ENCODE data around the gene B3GNT8. TPM values are rescaled to one million over a fixed set of nuclear protein-coding genes. Genes with fewer than 3 reads are reported as not detected.
"Not testable (repeated sequence)": the region's sequence is repeated elsewhere in the genome, so short reads cannot be mapped to it uniquely, and the experiment has no call there.

Gene B3GNT8
- total RNA-seq, 2 donors from 2014 or later = 3.9 to 4.7 TPM

DNA sequence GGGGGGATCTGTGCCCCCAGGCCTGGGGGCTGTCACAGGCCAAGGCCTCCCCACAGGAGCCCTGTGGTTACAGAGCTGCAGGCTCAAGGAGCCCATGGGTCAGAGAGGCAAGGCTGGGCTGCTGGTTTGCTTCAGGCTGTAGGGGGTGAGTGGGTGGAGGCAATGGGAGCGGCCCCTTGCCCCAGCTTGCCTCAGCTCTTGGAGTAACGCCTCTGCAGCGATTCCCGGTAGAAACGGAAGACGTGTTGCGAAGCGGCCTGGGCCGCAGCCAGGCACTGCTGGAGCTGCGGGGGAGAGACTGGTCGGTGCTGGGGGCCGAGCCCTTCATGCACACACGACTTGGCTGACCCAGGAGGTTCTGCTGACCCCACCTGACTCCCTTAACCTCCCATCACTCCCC, 40.7 kb downstream of the B3GNT8 start:
- Mint-ChIP-seq H3K4me3 (no peak overlapping the region), H3K27me3 (ENCODE audit: insufficient read depth) (no peaks in the 10 kb centered on the region), H3K36me3 (ENCODE audit: low read depth) (peaks cover 21% of the 10 kb centered on the region), H3K27ac (no peak overlapping the region), H3K4me1 (no peaks in the 10 kb centered on the region), H3K9me3 (no peaks in the 10 kb centered on the region)
- Histone ChIP-seq H3K36me3 (ENCODE audit: control insufficient read depth, insufficient read depth, low read length) (peaks cover 9% of the 10 kb centered on the region), H3K4me1 (ENCODE audit: control insufficient read depth, insufficient read depth, low read length) (no peaks in the 10 kb centered on the region), H3K27me3 (ENCODE audit: control insufficient read depth, insufficient read depth, low read length, poor library complexity, severe bottlenecking) (no peaks in the 10 kb centered on the region), H3K9me3 (ENCODE audit: control insufficient read depth, low read length) (no peaks in the 10 kb centered on the region), H3K9ac (ENCODE audit: extremely low read depth, low read length, poor library complexity, severe bottlenecking) (no peak overlapping the region), H3K27ac (ENCODE audit: low read depth, low read length) (no peak overlapping the region), H3K4me3 (ENCODE audit: low read length) (no peak overlapping the region)
- 83 to 91% methylated on average over 2 to 13 of the region's 13 CpGs for WGBS, 2 experiments (ENCODE audit: insufficient coverage in 1 of 2, insufficient read length in 1 of 2)
- no peak for DNase-seq
- TF ChIP-seq, protein P1, sequence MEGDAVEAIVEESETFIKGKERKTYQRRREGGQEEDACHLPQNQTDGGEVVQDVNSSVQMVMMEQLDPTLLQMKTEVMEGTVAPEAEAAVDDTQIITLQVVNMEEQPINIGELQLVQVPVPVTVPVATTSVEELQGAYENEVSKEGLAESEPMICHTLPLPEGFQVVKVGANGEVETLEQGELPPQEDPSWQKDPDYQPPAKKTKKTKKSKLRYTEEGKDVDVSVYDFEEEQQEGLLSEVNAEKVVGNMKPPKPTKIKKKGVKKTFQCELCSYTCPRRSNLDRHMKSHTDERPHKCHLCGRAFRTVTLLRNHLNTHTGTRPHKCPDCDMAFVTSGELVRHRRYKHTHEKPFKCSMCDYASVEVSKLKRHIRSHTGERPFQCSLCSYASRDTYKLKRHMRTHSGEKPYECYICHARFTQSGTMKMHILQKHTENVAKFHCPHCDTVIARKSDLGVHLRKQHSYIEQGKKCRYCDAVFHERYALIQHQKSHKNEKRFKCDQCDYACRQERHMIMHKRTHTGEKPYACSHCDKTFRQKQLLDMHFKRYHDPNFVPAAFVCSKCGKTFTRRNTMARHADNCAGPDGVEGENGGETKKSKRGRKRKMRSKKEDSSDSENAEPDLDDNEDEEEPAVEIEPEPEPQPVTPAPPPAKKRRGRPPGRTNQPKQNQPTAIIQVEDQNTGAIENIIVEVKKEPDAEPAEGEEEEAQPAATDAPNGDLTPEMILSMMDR (conservative IDR thresholded peaks at IDR 0.05) = no peak

DNA sequence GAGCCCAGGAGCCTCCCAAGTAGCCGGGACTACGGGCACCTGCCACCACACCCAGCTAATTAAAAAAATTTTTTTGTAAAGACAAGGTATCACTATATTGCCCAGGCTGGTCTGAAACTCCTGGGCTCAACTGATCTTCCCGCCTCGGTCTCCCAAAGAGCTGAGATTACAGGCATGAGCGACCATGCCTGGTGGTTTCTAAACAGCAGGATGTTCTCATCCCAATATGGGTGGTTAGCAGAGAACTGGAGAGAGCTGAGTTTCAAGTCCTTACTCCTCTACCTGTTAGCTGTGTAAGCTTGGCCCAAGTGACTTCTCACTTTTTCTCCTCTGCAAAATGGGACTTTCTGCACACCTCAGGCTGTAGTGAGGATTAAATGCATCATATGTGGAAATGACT, 42.8 kb downstream of the B3GNT8 start:
- WGBS, 2 experiments (ENCODE audit: insufficient coverage in 1 of 2, insufficient read length in 1 of 2) = 91% methylated on average over 3 to 5 of the region's 5 CpGs
- TF ChIP-seq, protein P1 (conservative IDR thresholded peaks at IDR 0.05) = no peak
- Mint-ChIP-seq H3K27ac (no peak overlapping the region), H3K36me3 (ENCODE audit: low read depth) (peaks cover 8% of the 10 kb centered on the region), H3K9me3 (no peaks in the 10 kb centered on the region), H3K4me1 (no peaks in the 10 kb centered on the region), H3K4me3 (no peak overlapping the region), H3K27me3 (ENCODE audit: insufficient read depth) (no peaks in the 10 kb centered on the region)
- DNase-seq = no peak
- Histone ChIP-seq H3K27ac (ENCODE audit: low read depth, low read length) (no peak overlapping the region), H3K36me3 (ENCODE audit: control insufficient read depth, insufficient read depth, low read length) (no peaks in the 10 kb centered on the region), H3K9me3 (ENCODE audit: control insufficient read depth, low read length) (no peaks in the 10 kb centered on the region), H3K4me1 (ENCODE audit: control insufficient read depth, insufficient read depth, low read length) (no peaks in the 10 kb centered on the region), H3K4me3 (ENCODE audit: low read length) (no peak overlapping the region), H3K9ac (ENCODE audit: extremely low read depth, low read length, poor library complexity, severe bottlenecking) (no peak overlapping the region), H3K27me3 (ENCODE audit: control insufficient read depth, insufficient read depth, low read length, poor library complexity, severe bottlenecking) (no peaks in the 10 kb centered on the region)

DNA sequence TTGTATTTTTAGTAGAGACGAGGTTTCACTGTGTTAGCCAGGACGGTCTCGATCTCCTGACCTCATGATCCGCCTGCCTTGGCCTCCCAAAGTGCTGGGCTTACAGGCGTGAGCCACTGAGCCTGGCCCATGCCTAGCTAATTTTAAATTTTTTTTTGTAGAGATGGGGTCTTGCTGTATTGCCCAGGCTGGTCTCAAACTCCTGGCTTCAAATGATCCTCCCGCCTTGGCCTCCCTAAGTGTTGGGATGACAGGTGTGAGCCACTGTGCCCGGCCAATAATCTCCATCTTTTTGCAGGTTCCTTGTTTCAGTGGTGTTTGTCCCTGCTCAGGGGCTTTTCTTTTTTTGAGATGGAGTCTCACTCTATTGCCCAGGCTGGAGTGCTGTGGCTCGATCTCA, 45.6 kb downstream of the B3GNT8 start:
- H3K9me3 Mint-ChIP-seq; H3K9me3 ChIP-seq (ENCODE audit: control insufficient read depth, low read length); H3K4me1 ChIP-seq (ENCODE audit: control insufficient read depth, insufficient read depth, low read length); H3K4me3 Mint-ChIP-seq; H3K4me1 Mint-ChIP-seq; H3K27me3 ChIP-seq (ENCODE audit: control insufficient read depth, insufficient read depth, low read length, poor library complexity, severe bottlenecking); H3K36me3 ChIP-seq (ENCODE audit: control insufficient read depth, insufficient read depth, low read length); H3K27ac ChIP-seq (ENCODE audit: low read depth, low read length); H3K27me3 Mint-ChIP-seq (ENCODE audit: insufficient read depth); H3K4me3 ChIP-seq (ENCODE audit: low read length); H3K36me3 Mint-ChIP-seq (ENCODE audit: low read depth); DNase-seq; H3K9ac ChIP-seq (ENCODE audit: extremely low read depth, low read length, poor library complexity, severe bottlenecking); H3K27ac Mint-ChIP-seq: not testable (repeated sequence)
- 91 to 95% methylated on average over 7 to 8 of the region's 8 CpGs for WGBS, 2 experiments (ENCODE audit: insufficient coverage in 1 of 2, insufficient read length in 1 of 2)
